Lung (tissue), 12 donors: Measurements from ENCODE around the gene WNT16. TPM values are rescaled to one million over a fixed set of nuclear protein-coding genes. Genes with fewer than 3 reads are reported as not detected.

Source experiments
- ATAC-seq: fragments of 200-7000 bp; cut with Tn5 transposase; one replicate; pipeline ENCODE4 v1.9.1; 2020; ENCODE audit warnings: moderate number of reproducible peaks; ENCODE audit not compliant: insufficient read depth, low FRiP score
- DNase-seq, 3 donors: peaks; one replicate each; pipeline ENCODE4 v3.0.0-alpha.2; 2013 to 2017
- H3K27ac ChIP-seq, 2 donors: one replicate each; pipeline ENCODE4 v1.5.1; 2013; ENCODE audit warnings: mild to moderate bottlenecking in 2 of 2, moderate library complexity in 2 of 2, control low read depth in 1 of 2, inconsistent platforms in 1 of 2, low read depth in 1 of 2, low read length in 1 of 2
- H3K27me3 ChIP-seq, 3 donors: one replicate each; pipeline ENCODE4 v1.5.1; 2013; ENCODE audit warnings: low read length in 2 of 3; ENCODE audit not compliant: control insufficient read depth in 3 of 3, insufficient read depth in 3 of 3
- H3K36me3 ChIP-seq, 4 donors: one replicate each; pipeline ENCODE4 v1.5.1; 2013; ENCODE audit warnings: low read length in 4 of 4, mild to moderate bottlenecking in 1 of 4, moderate library complexity in 1 of 4; ENCODE audit not compliant: control insufficient read depth in 4 of 4, insufficient read depth in 4 of 4
- H3K4me1 ChIP-seq, 5 donors: one replicate each; pipeline ENCODE4 v1.5.1; 2013; ENCODE audit warnings: low read length in 5 of 5, mild to moderate bottlenecking in 2 of 5, moderate library complexity in 1 of 5; ENCODE audit not compliant: control insufficient read depth in 5 of 5, insufficient read depth in 5 of 5
- H3K4me3 ChIP-seq: one replicate; pipeline ENCODE4 v1.5.1; 2013; ENCODE audit warnings: mild to moderate bottlenecking, control low read depth, moderate library complexity
- H3K9ac ChIP-seq, 2 donors: one replicate each; pipeline ENCODE4 v1.5.1; 2013; ENCODE audit warnings: low read length in 2 of 2, control low read depth in 1 of 2; ENCODE audit not compliant: insufficient read depth in 1 of 2
- H3K9me3 ChIP-seq, 4 donors: one replicate each; pipeline ENCODE4 v1.5.1; 2013; ENCODE audit warnings: low read length in 3 of 4, mild to moderate bottlenecking in 1 of 4, moderate library complexity in 1 of 4; ENCODE audit not compliant: control insufficient read depth in 4 of 4, insufficient read depth in 3 of 4
- CTCF ChIP-seq: IDR thresholded peaks from 2 replicates; pipeline ENCODE4 v1.5.1; 2012; ENCODE audit warnings: mild to moderate bottlenecking; ENCODE audit errors: control extremely low read depth, extremely low read depth
- WGBS, 2 donors: extraction: QIAGEN DNeasy Blood & Tissue Kit; methylation state at CpG; one replicate each; pipeline ENCODE4 v1.1.7; 2013; 5-methylcytosine and 5-hydroxymethylcytosine counted together
- polyA plus RNA-seq, 2 donors: library from polyadenylated mRNA; stranded (reverse); fragments of 200-250 nt; gene quantifications; one replicate each; pipeline ENCODE4 v1.2.1, GENCODE V29; 2013
- total RNA-seq, 2 donors: library from RNA; depleted of rRNA in 1 of 2; stranded (reverse); fragments of >200 nt in 1 of 2; gene quantifications; one replicate each; pipeline ENCODE4 v1.2.1, GENCODE V29; 2014 to 2021
- donor health status: control.
- donor health status: control.
- donor health status: Bipolar disorder and iron deficiency.
- donor health status: healthy.
- donor health status: DM: yes; HTN: yes; CAD: no.

The WNT16 gene
- total and polyA plus RNA-seq, 4 donors: 0.02 to 0.14 (median 0.09) TPM; not detected in 1

- no peak for TF ChIP-seq CTCF
- no peaks in the 10 kb centered on the region for H3K9me3 ChIP-seq
- 78 to 90% methylated on average over 2 of the region's 2 CpGs for WGBS, 2 donors
- H3K4me1 ChIP-seq: no peaks in the 10 kb centered on the region
- H3K4me3 ChIP-seq: no peak overlapping the region
- ATAC-seq (no peak), DNase-seq (no peak)
- H3K36me3 ChIP-seq: peaks cover 0 to 12% (median 7%) of the 10 kb centered on the region in 4 donors
- H3K27ac ChIP-seq: no peak overlapping the region
- H3K27me3 ChIP-seq: no peaks in the 10 kb centered on the region
- H3K9ac ChIP-seq: no peak overlapping the region
These were observed 26.8 kb downstream of the WNT16 start for GRCh38 chr7:121355574-121355973.

GRCh38 chr7:121360564-121360963 is 31.8 kb downstream of the WNT16 start:
- Histone ChIP-seq H3K9ac (no peak overlapping the region), H3K27me3 (no peaks in the 10 kb centered on the region), H3K4me1 (no peaks in the 10 kb centered on the region), H3K9me3 (no peaks in the 10 kb centered on the region), H3K36me3 (peaks cover 0 to 16% (median 9%) of the 10 kb centered on the region in 4 donors), H3K27ac (no peak overlapping the region), H3K4me3 (no peak overlapping the region)
- ATAC-seq: no peak
- no peak for DNase-seq
- WGBS, 2 donors: 89 to 93% methylated on average over 5 of the region's 5 CpGs
- TF ChIP-seq CTCF: no peak

GRCh38 chr7:121366852-121367431 is 38.1 kb downstream of the WNT16 start:
- WGBS, 2 donors: 57 to 83% methylated on average over 2 of the region's 2 CpGs
- peak; percentile 41 for ATAC-seq
- peaks cover 0 to 11% (median 3%) of the 10 kb centered on the region in 4 donors for H3K36me3 ChIP-seq

More at GRCh38 chr7:121366852-121367431, 38.1 kb downstream of the WNT16 start:
- Histone ChIP-seq H3K4me1 (peaks cover 0 to 7% (median 3%) of the 10 kb centered on the region in 5 donors), H3K27me3 (no peaks in the 10 kb centered on the region), H3K27ac (no peak overlapping the region), H3K9me3 (no peaks in the 10 kb centered on the region), H3K4me3 (no peak overlapping the region), H3K9ac (no peak overlapping the region)
- peak; percentile 51 for TF ChIP-seq CTCF
- DNase-seq: peak in 2 of 3 donors; percentile 62 to 71
